8988T (cell line): ENCODE results near the gene CD180.

Experiments
- DNase-seq: peaks from one replicate; pipeline ENCODE4 v3.0.0; 2011

Gene CD180

GRCh38 chr5:67196537-67197059 is at the start of gene CD180:
Gene CD180 (minus strand): TSS chr5:67196799. CDS start chr5:67196641, 158 bp downstream.
- DNase-seq = no peak

- DNase-seq = no peak
Measured at GRCh38 chr5:67246108-67246507, 49.5 kb upstream of the CD180 start.

DNA sequence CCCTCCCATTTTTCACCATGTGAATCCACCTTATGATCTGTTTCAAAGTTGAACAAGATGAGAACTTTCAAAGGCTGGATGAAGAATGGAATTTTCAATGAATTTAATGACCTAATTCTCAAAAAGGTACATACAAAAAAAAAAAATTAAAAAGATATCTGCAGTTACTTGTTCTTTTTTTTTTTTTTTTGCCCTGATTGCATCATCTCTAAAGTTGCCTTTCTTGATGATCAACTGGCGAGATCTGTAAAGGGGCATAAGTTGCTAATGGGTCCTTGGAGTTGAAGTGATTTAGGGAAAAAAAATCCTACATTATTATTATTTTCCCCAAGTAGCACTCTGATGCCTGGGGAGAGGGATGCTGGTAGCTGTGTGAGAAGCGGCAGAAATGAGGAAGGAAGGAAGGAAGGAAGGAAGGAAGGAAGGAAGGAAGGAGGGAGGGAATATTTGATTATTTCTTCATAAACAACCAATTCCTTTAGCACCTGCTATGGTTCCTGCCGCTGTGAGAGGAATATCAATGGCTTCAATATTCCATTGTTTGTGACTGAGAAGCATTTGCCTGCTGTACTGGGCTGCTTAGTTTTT is 48.8 kb upstream of the CD180 start:
- DNase-seq = no peak

DNA sequence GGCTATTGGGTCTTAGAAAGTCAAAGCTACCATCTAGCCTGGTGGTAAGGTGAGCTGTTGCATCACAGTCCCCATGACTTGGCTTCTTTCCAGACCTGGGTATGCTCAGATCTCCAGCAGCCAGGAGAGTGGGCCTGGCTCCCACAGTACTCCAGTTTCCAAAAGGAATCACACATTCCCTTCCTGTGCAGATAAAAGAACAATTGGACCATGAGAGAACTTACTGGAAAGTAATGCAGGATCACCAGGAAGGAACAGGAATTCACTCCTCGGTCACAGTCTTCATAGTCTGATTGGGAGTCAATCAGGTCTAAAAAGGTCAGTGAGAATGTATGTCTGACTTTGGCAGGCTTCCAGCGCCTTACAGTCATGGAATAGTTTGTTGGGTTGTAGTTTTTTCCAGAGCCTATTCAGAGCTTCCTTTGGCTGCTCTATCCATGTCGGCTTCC is 47.8 kb upstream of the CD180 start:
- no peak for DNase-seq

- no peak for DNase-seq
Measured at GRCh38 chr5:67243944-67244343, 47.3 kb upstream of the CD180 start.

DNA sequence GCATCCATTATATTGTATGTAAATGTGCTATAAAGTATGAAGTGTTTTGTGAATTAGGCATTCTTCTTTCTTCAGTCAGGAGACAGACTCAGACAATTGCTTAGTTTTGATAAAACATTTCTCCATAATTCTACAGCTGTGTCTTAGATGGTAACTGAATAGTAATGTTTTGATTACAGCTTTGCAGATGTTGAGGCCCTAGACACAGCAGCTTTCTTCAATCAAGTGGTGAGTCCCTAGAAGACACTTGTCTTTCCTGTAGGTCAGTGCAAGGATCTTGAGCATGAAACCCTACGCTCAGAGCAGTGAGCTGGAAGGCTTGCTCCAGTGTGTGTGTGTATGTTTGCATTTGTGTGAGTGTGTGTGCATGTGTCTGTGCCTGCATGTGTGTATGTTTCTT is 46.8 kb upstream of the CD180 start:
- DNase-seq = no peak

DNA sequence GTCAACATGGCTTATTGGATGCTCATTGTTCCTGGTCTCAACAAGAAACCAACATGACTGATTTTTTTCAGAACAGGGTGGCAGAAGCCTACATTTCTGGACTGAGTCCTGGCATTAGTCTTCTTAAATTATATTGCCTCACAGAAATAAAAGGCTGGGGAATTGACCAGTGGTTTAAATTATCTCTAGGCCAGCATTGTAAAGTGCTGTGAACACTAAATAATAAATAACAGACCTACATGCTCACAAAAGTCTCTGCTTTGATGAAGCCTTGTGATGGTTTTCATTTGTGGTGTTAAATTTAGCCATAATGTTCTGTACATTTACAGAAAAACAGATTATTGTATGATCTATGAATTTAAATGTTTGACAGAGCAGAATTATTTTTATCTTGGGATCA is 44.7 kb upstream of the CD180 start:
- no peak for DNase-seq

DNA sequence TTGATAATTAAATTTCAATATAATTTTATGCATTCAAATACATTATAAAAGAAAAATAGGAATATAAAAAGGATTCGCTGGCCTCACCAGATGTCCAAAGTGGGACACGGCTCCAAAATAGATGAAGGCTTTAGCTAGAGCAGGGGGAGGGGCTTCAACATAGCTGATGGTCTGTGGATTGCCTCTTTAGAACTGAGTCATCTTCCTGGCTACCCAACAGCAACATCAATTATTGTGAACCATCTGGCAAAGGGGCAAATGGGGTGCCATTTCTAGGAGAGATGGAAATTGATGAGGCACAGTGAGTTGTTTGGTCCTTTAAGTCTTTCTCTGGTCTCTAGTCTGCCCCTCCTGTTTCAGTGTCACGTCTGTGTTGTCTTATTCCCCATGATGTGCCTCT is 44.2 kb upstream of the CD180 start:
- DNase-seq = no peak

GRCh38 chr5:67240065-67240464 is 43.5 kb upstream of the CD180 start:
- no peak for DNase-seq

GRCh38 chr5:67238191-67238590 is 41.6 kb upstream of the CD180 start:
- DNase-seq = no peak

- no peak for DNase-seq
Measured at GRCh38 chr5:67235399-67236110, 39.0 kb upstream of the CD180 start.

- DNase-seq = no peak
Measured at GRCh38 chr5:67234671-67235176, 38.1 kb upstream of the CD180 start.

DNA sequence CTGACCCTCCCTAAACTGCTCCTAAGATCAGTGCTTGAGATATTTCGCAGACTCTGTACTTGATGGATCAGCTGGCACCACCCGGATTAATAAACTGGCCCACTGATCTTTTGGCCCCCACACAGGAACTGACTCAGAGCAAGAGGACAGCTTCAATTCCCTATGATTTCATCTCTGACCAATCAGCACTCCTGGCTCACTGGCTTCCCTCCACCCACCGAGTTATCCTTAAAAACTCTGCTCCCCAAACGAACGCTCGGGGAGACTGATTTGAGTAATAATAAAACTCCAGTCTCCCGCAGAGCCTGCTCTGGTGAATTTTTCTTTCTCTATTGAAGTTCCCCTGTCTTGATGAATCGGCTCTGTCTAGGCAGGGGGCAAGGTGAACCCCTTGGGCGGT is 36.5 kb upstream of the CD180 start:
- DNase-seq = no peak

GRCh38 chr5:67223211-67223610 is 26.6 kb upstream of the CD180 start:
- DNase-seq = no peak

DNA sequence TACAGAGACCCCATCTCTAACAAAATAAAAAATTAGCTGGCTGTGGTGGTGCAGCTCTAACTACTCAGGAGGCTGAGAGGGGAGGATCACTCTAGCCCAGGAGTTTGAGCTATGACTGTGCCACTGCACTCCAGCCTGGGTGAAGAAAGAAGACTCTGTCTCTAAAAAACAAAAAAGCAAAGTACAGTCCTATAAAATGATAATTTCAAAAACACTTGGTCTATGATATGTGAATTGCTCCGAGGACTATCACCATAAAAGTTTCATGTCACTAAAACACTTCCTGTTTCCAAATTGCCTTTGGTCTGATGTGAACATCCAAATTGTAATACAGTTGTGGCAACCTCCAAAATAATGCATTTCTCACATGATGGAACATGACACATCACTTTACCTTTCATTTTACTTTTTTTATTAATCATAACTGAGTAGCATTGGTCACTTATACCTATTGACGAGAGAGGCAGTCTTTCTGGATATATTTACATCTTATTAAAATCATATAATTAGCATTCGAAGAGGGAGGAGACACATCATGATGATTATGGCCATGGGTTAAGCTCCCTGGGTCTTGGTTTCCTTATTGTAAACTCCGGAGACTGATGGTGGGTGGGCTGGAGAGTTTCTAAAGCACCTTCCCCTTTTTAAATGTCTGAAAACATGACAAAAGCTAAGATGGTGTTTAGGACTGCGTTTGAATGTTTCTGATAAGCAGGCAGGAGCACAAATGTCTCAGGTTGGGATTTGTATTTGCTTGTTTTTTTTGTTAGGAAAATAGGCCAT is 25.8 kb upstream of the CD180 start:
- DNase-seq = no peak

DNA sequence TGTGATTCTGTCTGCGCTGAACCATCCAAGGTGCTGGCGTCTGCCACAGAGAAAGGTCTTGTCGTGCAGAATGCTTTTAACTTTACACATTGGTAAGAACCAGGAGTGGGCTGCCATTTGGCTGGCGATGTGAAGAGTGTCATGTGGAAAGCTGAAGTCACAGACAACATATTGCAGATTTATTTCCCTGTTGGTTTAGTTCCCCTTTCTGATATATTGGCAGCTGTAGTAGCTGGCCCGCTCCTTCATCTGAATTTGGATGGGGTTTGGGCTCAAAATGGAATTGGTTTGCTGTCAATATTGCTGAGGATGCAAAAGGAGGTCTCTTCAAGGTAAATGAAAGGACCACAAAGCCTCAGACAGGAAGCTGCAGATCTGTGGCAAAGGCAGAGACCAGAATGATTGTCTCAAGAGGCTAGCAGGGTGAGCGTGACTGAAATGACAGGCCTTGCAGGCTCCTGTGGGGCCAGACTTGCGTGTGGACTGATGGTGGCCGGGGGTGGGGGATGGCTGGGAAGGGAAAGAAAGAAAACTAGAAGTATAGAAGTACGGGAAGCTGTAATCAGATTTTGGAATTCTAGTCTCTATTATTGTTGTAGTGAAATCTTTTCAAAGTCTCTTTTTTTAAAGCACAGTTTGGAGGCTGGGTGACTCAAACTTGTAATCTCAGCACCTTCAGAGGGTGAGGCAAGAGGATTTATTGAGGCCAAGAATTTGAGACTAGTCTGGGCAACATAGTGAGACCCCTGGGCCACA is 25.1 kb upstream of the CD180 start:
- no peak for DNase-seq

DNA sequence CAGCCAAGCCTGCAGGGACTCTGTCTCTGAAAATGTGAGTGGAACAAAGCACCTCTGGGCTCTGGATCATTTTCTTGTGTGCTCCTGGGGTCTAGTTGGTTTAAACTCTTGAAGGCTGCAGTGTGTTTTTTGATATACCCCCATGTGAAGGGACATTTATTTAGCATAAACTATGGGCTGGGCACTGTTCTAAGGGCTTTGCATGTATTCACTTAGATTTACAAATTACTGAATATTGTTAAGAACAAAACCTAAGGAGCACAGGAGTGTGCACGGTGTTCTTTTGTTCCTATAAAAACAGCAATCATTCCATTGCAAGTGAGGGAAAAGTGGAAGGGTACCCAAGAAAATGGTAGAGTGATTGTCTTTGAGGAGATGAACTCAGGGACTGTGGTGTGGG is 20.0 kb upstream of the CD180 start:
- DNase-seq = no peak

- DNase-seq = no peak
Measured at GRCh38 chr5:67215519-67216471, 19.2 kb upstream of the CD180 start.

- no peak for DNase-seq
Measured at GRCh38 chr5:67214707-67215447, 18.3 kb upstream of the CD180 start.

DNA sequence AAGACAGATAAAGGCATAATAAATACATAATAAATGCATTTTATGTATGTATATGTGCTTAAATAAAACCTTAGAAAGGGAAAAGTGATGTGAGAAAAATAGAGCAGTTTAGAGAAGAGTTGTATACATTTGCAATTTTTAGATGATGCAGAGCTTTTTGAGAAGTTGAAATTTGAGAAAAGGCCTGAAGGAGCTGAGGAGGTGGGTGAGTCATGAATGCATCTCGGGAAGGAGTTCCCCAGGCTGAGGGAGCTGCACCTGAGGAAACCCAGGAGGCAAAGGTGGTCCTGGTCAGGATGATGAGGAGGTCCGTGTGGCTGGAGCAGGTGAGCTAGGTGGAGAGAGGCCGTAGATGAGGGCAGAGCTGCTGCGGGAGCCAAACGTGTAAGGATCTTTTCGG is 17.4 kb upstream of the CD180 start:
- no peak for DNase-seq

DNA sequence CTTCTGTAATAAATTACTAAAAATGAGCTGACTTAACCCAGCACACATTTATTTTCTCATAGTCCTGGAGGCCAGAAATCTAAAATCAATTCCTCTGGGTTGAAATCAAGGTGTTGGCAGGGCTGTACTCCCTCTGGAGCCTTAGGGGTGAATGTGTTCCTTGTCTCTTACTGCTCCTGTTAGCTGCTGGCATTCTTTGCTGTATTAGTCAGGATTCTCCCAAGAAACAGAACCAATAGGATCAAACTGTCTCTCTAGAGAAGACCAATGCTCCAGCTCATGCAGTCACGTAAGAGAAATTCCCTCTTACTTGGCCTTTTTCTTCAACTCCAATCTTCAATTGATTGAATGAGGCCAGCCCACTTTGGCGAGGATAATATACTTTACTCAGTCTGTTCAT is 15.3 kb upstream of the CD180 start:
- peak; percentile 17 for DNase-seq
